Stomach (tissue), 4 donors: Measurements from ENCODE around the gene KIRREL3.

Experiments used
- CTCF ChIP-seq, 7 experiments: fragments of 450-650 bp in 4 of 7; fragments of 200-600 bp in 3 of 7; sonication (generic) in 3 of 7; IDR thresholded peaks; one replicate each; pipeline ENCODE4 v1.5.1; 2016 to 2019; ENCODE audit warnings: antibody characterized with exemption in 7 of 7, control low read depth in 2 of 7, mild to moderate bottlenecking in 1 of 7
- POLR2A ChIP-seq, 4 donors: fragments of 450-650 bp; IDR thresholded peaks; one replicate each; pipeline ENCODE4 v1.6.1; 2016; ENCODE audit warnings: antibody characterized with exemption in 4 of 4, control low read depth in 2 of 4, mild to moderate bottlenecking in 1 of 4, moderate library complexity in 1 of 4
- POLR2AphosphoS5 ChIP-seq, 3 donors: sonication (generic); formaldehyde crosslinking; IDR thresholded peaks; one replicate each; pipeline ENCODE4 v1.6.1; 2016; ENCODE audit warnings: antibody characterized with exemption in 3 of 3

- no peak for TF ChIP-seq CTCF (IDR thresholded peaks at IDR 0.05)
- TF ChIP-seq POLR2AphosphoS5 (IDR thresholded peaks at IDR 0.05) = no peak
- TF ChIP-seq POLR2A (IDR thresholded peaks at IDR 0.05) = no peak
Measured at GRCh38 chr11:126997196-126997595, 3.4 kb downstream of the KIRREL3 start.
